ENCODE results near the gene C1QL2.

C1QL2 gene

GRCh38 chr2:119106301-119106897 lies 52.2 kb downstream of the C1QL2 start:
- DNase-seq (ENCODE audit: low read depth), result peak; percentile 45

Data from ELR (cell line).